GM10847 (cell line): ENCODE data around the gene BBS4.
"Not testable (repeated sequence)": the region's sequence is repeated elsewhere in the genome, so short reads cannot be mapped to it uniquely, and the experiment has no call there.

Experiments
- POLR2A ChIP-seq: IDR thresholded peaks from 2 replicates; pipeline ENCODE4 v1.6.1; 2011; ENCODE audit not compliant: insufficient read length; ENCODE audit errors: extremely low read depth

BBS4 gene

GRCh38 chr15:72685925-72686794 is at the start of gene BBS4, which contains the start of gene HIGD2B:
Gene BBS4 (plus strand): TSS chr15:72686207. CDS start chr15:72686228, 21 bp downstream.
Gene HIGD2B (minus strand): TSS chr15:72686182. CDS start chr15:72676374, 9,808 bp downstream.
- peak; percentile 73 for TF ChIP-seq POLR2A

GRCh38 chr15:72654397-72654796 is 31.6 kb upstream of the BBS4 start, which contains the start of gene GOLGA6B:
Gene GOLGA6B (plus strand): TSS chr15:72654697. CDS start chr15:72654738, 41 bp downstream.
- not testable (repeated sequence) for TF ChIP-seq POLR2A

GRCh38 chr15:72671525-72671924 is 14.5 kb upstream of the BBS4 start:
- no peak for TF ChIP-seq POLR2A

GRCh38 chr15:72676838-72677237 is 9.2 kb upstream of the BBS4 start:
- TF ChIP-seq POLR2A, result no peak

GRCh38 chr15:72680931-72681330 is 5.1 kb upstream of the BBS4 start:
- no peak for TF ChIP-seq POLR2A

- TF ChIP-seq POLR2A, result no peak
These were observed 3.2 kb upstream of the BBS4 start for GRCh38 chr15:72682772-72683171.

- TF ChIP-seq POLR2A, result no peak
These were observed 594 bp upstream of the BBS4 start for GRCh38 chr15:72685301-72685924.

- no peak for TF ChIP-seq POLR2A
These were observed 2.7 kb downstream of the BBS4 start for GRCh38 chr15:72688697-72689096.

GRCh38 chr15:72690938-72691337 is 4.9 kb downstream of the BBS4 start:
- no peak for TF ChIP-seq POLR2A

- no peak for TF ChIP-seq POLR2A
These were observed 12.9 kb downstream of the BBS4 start for GRCh38 chr15:72698938-72699337.

- TF ChIP-seq POLR2A, result no peak
These were observed 14.1 kb downstream of the BBS4 start for GRCh38 chr15:72700076-72700475.

GRCh38 chr15:72706266-72706665 is 20.3 kb downstream of the BBS4 start:
- TF ChIP-seq POLR2A, result no peak

- TF ChIP-seq POLR2A, result no peak
These were observed 36.2 kb downstream of the BBS4 start for GRCh38 chr15:72722071-72722696.

GRCh38 chr15:72724028-72724427 is 38.0 kb downstream of the BBS4 start:
- no peak for TF ChIP-seq POLR2A

- TF ChIP-seq POLR2A, result no peak
These were observed 39.4 kb downstream of the BBS4 start for GRCh38 chr15:72725446-72725845.

GRCh38 chr15:72727154-72727553 is 41.1 kb downstream of the BBS4 start:
- no peak for TF ChIP-seq POLR2A

GRCh38 chr15:72728821-72729220 is 42.8 kb downstream of the BBS4 start:
- TF ChIP-seq POLR2A, result no peak
